IMR-90 (cell line): ENCODE measurements around the gene SCD. TPM values are rescaled to one million over a fixed set of nuclear protein-coding genes. Genes with fewer than 3 reads are reported as not detected.

Experiments
- ATAC-seq: fragments of 200-7000 bp; cut with Tn5 transposase; 2 replicates; pipeline ENCODE4 v1.9.1; 2020; ENCODE audit warnings: low read depth, mild to moderate bottlenecking, moderate library complexity
- BruUV-seq: library from RNA; stranded (reverse); fragments of 400-500 nt; replicated peaks from 2 replicates; lab custom pipeline; 2021; lab: Mats Ljungman, UMichigan
- CTCF ChIA-PET: fragments of 300-600 bp; formaldehyde crosslinking; extraction: SDS; loops from one replicate; lab custom pipeline; 2021; ENCODE audit warnings: antibody characterized with exemption; lab: Yijun Ruan, JAX
- POLR2A ChIA-PET: fragments of 300-600 bp; sonication (Branson Sonifier 250); formaldehyde crosslinking; loops from one replicate; lab custom pipeline; 2022; ENCODE audit warnings: antibody characterized with exemption; ENCODE audit not compliant: unreplicated experiment; lab: Charles Lee
- DNase-seq: peaks from one replicate; pipeline ENCODE4 v3.0.0; 2013
- H2AFZ ChIP-seq: replicated peaks from 2 replicates; pipeline ENCODE3; 2013; ENCODE audit warnings: low read length, mild to moderate bottlenecking; ENCODE audit not compliant: poor library complexity
- H2AK5ac ChIP-seq: 2 replicates; pipeline ENCODE4 v1.6.1; 2013; ENCODE audit warnings: low read depth, low read length, inconsistent platforms
- H2AK9ac ChIP-seq: replicated peaks from 2 replicates; pipeline ENCODE3; 2013; ENCODE audit warnings: mild to moderate bottlenecking, low read depth, low read length, moderate library complexity; ENCODE audit not compliant: poor library complexity
- H2BK120ac ChIP-seq: 2 replicates; pipeline ENCODE4 v1.6.1; 2013; ENCODE audit warnings: low read depth, low read length, inconsistent platforms
- H2BK15ac ChIP-seq: 3 replicates; pipeline ENCODE4 v1.6.1; 2013; ENCODE audit warnings: low read depth, low read length, inconsistent platforms
- H2BK20ac ChIP-seq: 2 replicates; pipeline ENCODE4 v1.6.1; 2013; ENCODE audit warnings: low read depth, mild to moderate bottlenecking, inconsistent platforms, low read length, moderate library complexity
- H2BK5ac ChIP-seq: 2 replicates; pipeline ENCODE4 v1.6.1; 2013; ENCODE audit warnings: mild to moderate bottlenecking, low read depth, low read length, inconsistent platforms; ENCODE audit not compliant: poor library complexity, severe bottlenecking
- H3K14ac ChIP-seq: replicated peaks from 2 replicates; pipeline ENCODE4 v1.6.1; 2013; ENCODE audit warnings: low read depth, low read length, inconsistent platforms
- H3K18ac ChIP-seq: 2 replicates; pipeline ENCODE4 v1.6.1; 2013; ENCODE audit warnings: low read depth, low read length, control low read depth
- H3K23ac ChIP-seq: 2 replicates; pipeline ENCODE4 v1.6.1; 2013; ENCODE audit warnings: low read depth, low read length, inconsistent platforms
- H3K27ac ChIP-seq: 2 replicates; pipeline ENCODE4 v1.5.1; 2013; ENCODE audit warnings: mild to moderate bottlenecking, control low read depth, low read length; ENCODE audit not compliant: insufficient read depth
- H3K27me3 ChIP-seq: 2 replicates; pipeline ENCODE4 v1.6.1; 2013; ENCODE audit warnings: low read length; ENCODE audit not compliant: control insufficient read depth, insufficient read depth
- H3K36me3 ChIP-seq: 2 replicates; pipeline ENCODE4 v1.6.1; 2013; ENCODE audit warnings: low read length, mixed read lengths; ENCODE audit not compliant: control insufficient read depth, insufficient read depth
- H3K4ac ChIP-seq: 2 replicates; pipeline ENCODE4 v1.6.1; 2013; ENCODE audit warnings: low read depth, low read length, inconsistent platforms
- H3K4me1 ChIP-seq: 2 replicates; pipeline ENCODE4 v1.6.1; 2013; ENCODE audit warnings: low read length, mixed read lengths; ENCODE audit not compliant: control insufficient read depth, insufficient read depth
- H3K4me2 ChIP-seq: 2 replicates; pipeline ENCODE4 v1.6.1; 2013; ENCODE audit warnings: low read depth, mild to moderate bottlenecking, control low read depth, low read length, moderate library complexity
- H3K4me3 ChIP-seq: 2 replicates; pipeline ENCODE4 v1.5.1; 2013; ENCODE audit warnings: low read depth, mild to moderate bottlenecking, control low read depth, low read length, moderate library complexity; ENCODE audit not compliant: insufficient read depth
- H3K56ac ChIP-seq: 2 replicates; pipeline ENCODE4 v1.6.1; 2013; ENCODE audit warnings: low read length, inconsistent platforms; ENCODE audit not compliant: insufficient read depth; ENCODE audit errors: extremely low read depth
- H3K79me1 ChIP-seq, 2 experiments: 2 replicates each; pipeline ENCODE4 v1.6.1; 2013; ENCODE audit warnings: low read length in 2 of 2, inconsistent platforms in 1 of 2, low read depth in 1 of 2
- H3K9ac ChIP-seq: 2 replicates; pipeline ENCODE4 v1.6.1; 2013; ENCODE audit warnings: low read depth, low read length, control low read depth
- H3K9me1 ChIP-seq: 2 replicates; pipeline ENCODE4 v1.6.1; 2013; ENCODE audit warnings: low read length, inconsistent platforms; ENCODE audit not compliant: insufficient read depth
- H3K9me3 ChIP-seq: 2 replicates; pipeline ENCODE4 v1.6.1; 2013; ENCODE audit warnings: low read length; ENCODE audit not compliant: control insufficient read depth, insufficient read depth
- H4K20me1 ChIP-seq: 2 replicates; pipeline ENCODE4 v1.6.1; 2013; ENCODE audit warnings: low read length, inconsistent platforms; ENCODE audit not compliant: insufficient read depth
- H4K5ac ChIP-seq: 2 replicates; pipeline ENCODE4 v1.6.1; 2013; ENCODE audit warnings: mild to moderate bottlenecking, low read depth, low read length, control low read depth
- H4K8ac ChIP-seq, 2 experiments: 2 replicates each; pipeline ENCODE4 v1.6.1; 2013; ENCODE audit warnings: low read depth in 2 of 2, low read length in 2 of 2, control low read depth in 1 of 2, inconsistent platforms in 1 of 2
- H4K91ac ChIP-seq: 2 replicates; pipeline ENCODE4 v1.6.1; 2013; ENCODE audit warnings: low read depth, low read length, inconsistent platforms; ENCODE audit not compliant: insufficient read depth
- BHLHE40 ChIP-seq: fragments of 150-350 bp; IDR thresholded peaks from 2 replicates; pipeline ENCODE4 v1.6.1; 2016; ENCODE audit warnings: mild to moderate bottlenecking, low read depth, low read length
- CEBPB ChIP-seq: IDR thresholded peaks from 2 replicates; pipeline ENCODE4 v1.6.1; 2012; ENCODE audit warnings: low read depth, low read length, improper control_type of control experiment
- CHD1 ChIP-seq: IDR thresholded peaks from 2 replicates; pipeline ENCODE4 v1.6.1; 2012; ENCODE audit warnings: low read depth, low read length, improper control_type of control experiment
- FOS ChIP-seq: fragments of 150-350 bp; IDR thresholded peaks from 2 replicates; pipeline ENCODE4 v1.6.1; 2016; ENCODE audit warnings: low read depth, low read length
- MAZ ChIP-seq: IDR thresholded peaks from 2 replicates; pipeline ENCODE4 v1.6.1; 2012; ENCODE audit warnings: low read depth, mild to moderate bottlenecking, low read length, improper control_type of control experiment, moderate library complexity, borderline replicate concordance
- MXI1 ChIP-seq: IDR thresholded peaks from 2 replicates; pipeline ENCODE4 v1.6.1; 2012; ENCODE audit warnings: low read depth, mild to moderate bottlenecking, low read length, moderate library complexity, borderline replicate concordance
- POLR2A ChIP-seq: IDR thresholded peaks from 2 replicates; pipeline ENCODE4 v1.6.1; 2012; ENCODE audit warnings: mild to moderate bottlenecking, low read depth, low read length
- RAD21 ChIP-seq: IDR thresholded peaks from 2 replicates; pipeline ENCODE4 v1.6.1; 2012; ENCODE audit warnings: low read length, improper control_type of control experiment
- SMC3 ChIP-seq: fragments of 150-350 bp; IDR thresholded peaks from 2 replicates; pipeline ENCODE4 v1.6.1; 2016; ENCODE audit warnings: low read depth, mild to moderate bottlenecking, antibody characterized with exemption, low read length, moderate library complexity
- WGBS, 2 experiments: methylation state at CpG; one replicate each; pipeline versions ENCODE4 v1.1.5 to v1.1.7; 2013; ENCODE audit warnings: missing lambda C conversion rate in 2 of 2; ENCODE audit not compliant: insufficient read length in 1 of 2; ENCODE audit errors: extremely low coverage in 2 of 2; 5-methylcytosine and 5-hydroxymethylcytosine counted together
- dilution Hi-C: fragments of 300-500 bp; cut with HindIII; formaldehyde crosslinking; loops from one replicate; pipeline ENCODE4 v1.14.3; 2018; ENCODE audit warnings: low sequenced_read_pairs; ENCODE audit not compliant: unreplicated experiment
- in situ Hi-C: fragments of 300-500 bp; cut with MboI; formaldehyde crosslinking; loops from 3 replicates; pipeline ENCODE4 v1.14.3; 2019; ENCODE audit warnings: low sequenced_read_pairs, inconsistent platforms, mixed read lengths
- intact Hi-C: fragments of 100-400 bp; cut with micrococcal nuclease; formaldehyde crosslinking; loops from 2 replicates; pipeline ENCODE4 v1.10.0; 2022
- polyA plus RNA-seq, 3 experiments: library from polyadenylated mRNA; depleted of rRNA; stranded (reverse); fragments of >200 nt; gene quantifications; 2 replicates each; pipeline ENCODE4 v1.2.3, GENCODE V29; 2012; ENCODE audit warnings: low replicate concordance in 1 of 3
- total RNA-seq: library from RNA; depleted of rRNA; stranded (reverse); fragments of >200 nt; gene quantifications from 2 replicates; pipeline ENCODE4 v1.2.3, GENCODE V29; 2012
- TF ChIP-seq, protein P1 (sequence below): conservative IDR thresholded peaks from 2 replicates; pipeline ENCODE4 v1.5.1; 2012; ENCODE audit warnings: mild to moderate bottlenecking, low read depth, low read length, improper control_type of control experiment
- TF ChIP-seq, protein P2 (sequence below): fragments of 150-350 bp; IDR thresholded peaks from 2 replicates; pipeline ENCODE4 v1.6.1; 2016; ENCODE audit warnings: low read depth, mild to moderate bottlenecking, low read length, moderate library complexity, borderline replicate concordance

SCD gene
- total and polyA plus RNA-seq, 2 of the 4 experiments (the other 2 are of a cell fraction), result 50.7 to 65.1 TPM

DNA sequence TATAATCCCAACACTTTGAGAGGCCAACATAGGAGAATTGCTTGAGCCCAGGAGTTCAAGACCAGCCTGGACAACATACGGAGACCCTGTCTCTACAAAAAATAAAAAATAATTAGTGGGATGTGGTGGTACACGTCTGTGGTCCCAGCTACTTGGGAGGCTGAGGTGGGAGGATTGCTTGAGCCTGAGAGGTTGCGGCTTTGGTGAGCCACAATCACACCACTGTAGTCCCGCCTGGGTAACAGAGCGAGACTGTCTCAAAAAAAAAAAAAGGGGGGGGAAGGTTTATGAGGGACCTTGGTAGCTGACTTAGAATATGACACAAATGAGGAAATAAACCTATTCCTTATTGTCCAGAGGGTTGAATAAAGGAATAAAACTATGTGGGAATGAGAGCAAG lies 30.8 kb downstream of the SCD start:
- Histone ChIP-seq H2BK120ac (no peak overlapping the region), H3K9me3 (no peaks in the 10 kb centered on the region), H3K4me2 (no peak overlapping the region), H4K91ac (no peak overlapping the region), H3K4me1 (peaks cover 6% of the 10 kb centered on the region), H3K36me3 (peaks cover 2% of the 10 kb centered on the region; the same call in 1 of the 2 replicates), H2BK15ac (no peak overlapping the region), H2BK20ac (no peak overlapping the region), H4K5ac (no peak overlapping the region), H2AFZ (no peak overlapping the region), H3K4ac (no peak overlapping the region), H3K56ac (no peak overlapping the region), H3K14ac (no peak overlapping the region), H2BK5ac (no peak overlapping the region), H3K18ac (no peak overlapping the region), H2AK5ac (no peak overlapping the region), H4K20me1 (0 out of 2 replicates have a peak, but pooled peaks cover 3% of the 10 kb centered on the region), H3K27me3 (no peaks in the 10 kb centered on the region), H3K27ac (no peak overlapping the region), H2AK9ac (no peak overlapping the region), H3K9ac (no peak overlapping the region), H4K8ac (no peak overlapping the region), H3K23ac (no peak overlapping the region), H3K9me1 (no peaks in the 10 kb centered on the region), H3K79me1 (peaks cover 0 to 12% of the 10 kb centered on the region in 2 experiments; a peak in 2 of 4 replicates), H3K4me3 (no peak overlapping the region)
- ATAC-seq (no peak), DNase-seq (no peak)
- CTCF ChIA-PET, result no interaction called here
- TF ChIP-seq, protein P1, sequence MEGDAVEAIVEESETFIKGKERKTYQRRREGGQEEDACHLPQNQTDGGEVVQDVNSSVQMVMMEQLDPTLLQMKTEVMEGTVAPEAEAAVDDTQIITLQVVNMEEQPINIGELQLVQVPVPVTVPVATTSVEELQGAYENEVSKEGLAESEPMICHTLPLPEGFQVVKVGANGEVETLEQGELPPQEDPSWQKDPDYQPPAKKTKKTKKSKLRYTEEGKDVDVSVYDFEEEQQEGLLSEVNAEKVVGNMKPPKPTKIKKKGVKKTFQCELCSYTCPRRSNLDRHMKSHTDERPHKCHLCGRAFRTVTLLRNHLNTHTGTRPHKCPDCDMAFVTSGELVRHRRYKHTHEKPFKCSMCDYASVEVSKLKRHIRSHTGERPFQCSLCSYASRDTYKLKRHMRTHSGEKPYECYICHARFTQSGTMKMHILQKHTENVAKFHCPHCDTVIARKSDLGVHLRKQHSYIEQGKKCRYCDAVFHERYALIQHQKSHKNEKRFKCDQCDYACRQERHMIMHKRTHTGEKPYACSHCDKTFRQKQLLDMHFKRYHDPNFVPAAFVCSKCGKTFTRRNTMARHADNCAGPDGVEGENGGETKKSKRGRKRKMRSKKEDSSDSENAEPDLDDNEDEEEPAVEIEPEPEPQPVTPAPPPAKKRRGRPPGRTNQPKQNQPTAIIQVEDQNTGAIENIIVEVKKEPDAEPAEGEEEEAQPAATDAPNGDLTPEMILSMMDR, result no peak
- TF ChIP-seq FOS (no peak), MXI1 (no peak), CEBPB (no peak), BHLHE40 (no peak), RAD21 (no peak), MAZ (no peak), CHD1 (no peak), SMC3 (no peak), POLR2A (no peak)
- TF ChIP-seq, protein P2, sequence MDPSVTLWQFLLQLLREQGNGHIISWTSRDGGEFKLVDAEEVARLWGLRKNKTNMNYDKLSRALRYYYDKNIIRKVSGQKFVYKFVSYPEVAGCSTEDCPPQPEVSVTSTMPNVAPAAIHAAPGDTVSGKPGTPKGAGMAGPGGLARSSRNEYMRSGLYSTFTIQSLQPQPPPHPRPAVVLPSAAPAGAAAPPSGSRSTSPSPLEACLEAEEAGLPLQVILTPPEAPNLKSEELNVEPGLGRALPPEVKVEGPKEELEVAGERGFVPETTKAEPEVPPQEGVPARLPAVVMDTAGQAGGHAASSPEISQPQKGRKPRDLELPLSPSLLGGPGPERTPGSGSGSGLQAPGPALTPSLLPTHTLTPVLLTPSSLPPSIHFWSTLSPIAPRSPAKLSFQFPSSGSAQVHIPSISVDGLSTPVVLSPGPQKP, result no peak
- in situ Hi-C loops, result no loop called here
- BruUV-seq, result no TSS peak
- no CpG with 5 or more reads among the region's 5 CpGs for WGBS, 2 experiments
- intact Hi-C loops, result no loop called here
- dilution Hi-C loops, result no loop called here
- POLR2A ChIA-PET, result no interaction called here
